PFSK-1 (cell line): ENCODE data around the gene NR1I3.

Source experiments
- FOXP2 ChIP-seq: optimal IDR thresholded peaks from 2 replicates; pipeline ENCODE3; 2011; ENCODE audit warnings: borderline replicate concordance, control low read depth, inconsistent platforms; ENCODE audit not compliant: insufficient read depth; ENCODE audit errors: extremely low read length, extremely low read depth
- POLR2AphosphoS5 ChIP-seq: IDR thresholded peaks from 2 replicates; pipeline ENCODE4 v1.6.1; 2012; ENCODE audit warnings: low read depth, mild to moderate bottlenecking, control low read depth, low read length, moderate library complexity
- REST ChIP-seq, 2 experiments: IDR thresholded peaks; 2 replicates each; pipeline versions ENCODE4 v1.6.1 to v1.8.0; 2011 to 2012; ENCODE audit warnings: low read depth in 2 of 2, low read length in 2 of 2, control low read depth in 1 of 2, inconsistent platforms in 1 of 2, mild to moderate bottlenecking in 1 of 2, moderate library complexity in 1 of 2; ENCODE audit not compliant: insufficient read depth in 1 of 2
- SIN3A ChIP-seq: IDR thresholded peaks from 2 replicates; pipeline ENCODE4 v1.6.1; 2012; ENCODE audit warnings: mild to moderate bottlenecking, low read length, moderate library complexity, borderline replicate concordance; ENCODE audit not compliant: insufficient read depth
- TAF1 ChIP-seq: IDR thresholded peaks from 2 replicates; pipeline ENCODE4 v1.6.1; 2012; ENCODE audit warnings: low read length, control low read depth, borderline replicate concordance; ENCODE audit not compliant: insufficient read depth

- TF ChIP-seq SIN3A (no peak), REST (IDR thresholded peaks at IDR 0.05; ENCODE audit: insufficient read depth in 1 of 2, low read depth in 2 of 2, low read length in 2 of 2) (no peak), POLR2AphosphoS5 (no peak), TAF1 (no peak), FOXP2 (no peak)
Measured at GRCh38 chr1:161233102-161233501, 4.9 kb downstream of the NR1I3 start.
